Prostate gland (tissue), 2 donors: ENCODE data around the gene TAF5L. TPM values are rescaled to one million over a fixed set of nuclear protein-coding genes. Genes with fewer than 3 reads are reported as not detected.

Source experiments
- DNase-seq: peaks from one replicate; pipeline ENCODE4 v3.0.0-alpha.2; 2019; ENCODE audit warnings: low spot score
- H3K27ac ChIP-seq, 2 donors: fragments of 200-600 bp; sonication (generic); 2 replicates each; pipeline ENCODE4 v1.5.1; 2017 to 2019
- H3K27me3 ChIP-seq: fragments of 200-600 bp; sonication (generic); replicated peaks from 2 replicates; pipeline ENCODE4 v1.5.1; 2019; ENCODE audit not compliant: insufficient read depth
- H3K36me3 ChIP-seq, 2 donors: fragments of 200-600 bp; sonication (generic); 1 replicate in 1 of 2; 2 replicates in 1 of 2; pipeline versions ENCODE4 v1.5.1 to v1.8.1; 2017 to 2019
- H3K4me1 ChIP-seq: fragments of 200-600 bp; sonication (generic); replicated peaks from 2 replicates; pipeline ENCODE4 v1.5.1; 2019
- H3K4me3 ChIP-seq, 2 donors: fragments of 200-600 bp; sonication (generic); 2 replicates each; pipeline ENCODE4 v1.5.1; 2017 to 2019
- H3K9me3 ChIP-seq: fragments of 200-600 bp; sonication (generic); 2 replicates; pipeline ENCODE4 v1.5.1; 2017
- CTCF ChIP-seq, 4 experiments: fragments of 200-600 bp in 2 of 4; fragments of 450-650 bp in 2 of 4; sonication (generic) in 2 of 4; IDR thresholded peaks; 1 replicate in 3 of 4; 2 replicates in 1 of 4; pipeline ENCODE4 v1.5.1; 2016 to 2019; ENCODE audit warnings: antibody characterized with exemption in 4 of 4, mild to moderate bottlenecking in 2 of 4, moderate library complexity in 2 of 4
- POLR2A ChIP-seq: fragments of 450-650 bp; IDR thresholded peaks from one replicate; pipeline ENCODE4 v1.6.1; 2016; ENCODE audit warnings: antibody characterized with exemption, mild to moderate bottlenecking
- POLR2AphosphoS5 ChIP-seq: sonication (generic); formaldehyde crosslinking; IDR thresholded peaks from one replicate; pipeline ENCODE4 v1.6.1; 2017; ENCODE audit warnings: antibody characterized with exemption
- WGBS: methylation state at CpG from one replicate; pipeline ENCODE4 v1.1.5; 2018; 5-methylcytosine and 5-hydroxymethylcytosine counted together
- intact Hi-C: fragments of 100-400 bp; cut with DNase I; formaldehyde crosslinking; loops from one replicate; pipeline ENCODE4 v1.14.2; 2022
- total RNA-seq, 2 donors: library from RNA; depleted of rRNA; stranded (reverse); fragments of >200 nt; gene quantifications; one replicate each; pipeline ENCODE4 v1.1.0, GENCODE V29; 2016

TAF5L gene
- total RNA-seq, 2 donors from 2014 or later = 14.0 to 17.2 TPM

- peak; percentile 64 to 86 (median 76) for TF ChIP-seq CTCF (IDR thresholded peaks at IDR 0.05)
- peak; percentile 32 for TF ChIP-seq POLR2A
- peak; percentile 96 for TF ChIP-seq POLR2AphosphoS5
- intact Hi-C loops = loop anchor here (2.0 to 5.0 kb wide), 2 partner anchors 39 to 68 kb away; partner anchors contain the start of genes TAF5L and URB2
- no peaks in the 10 kb centered on the region for H3K27me3 ChIP-seq
- H3K27ac ChIP-seq = peak within 1 kb of the TSS; percentile 84 to 92
- no peaks in the 10 kb centered on the region for H3K4me1 ChIP-seq
- H3K4me3 ChIP-seq = peak within 1 kb of the TSS; percentile 86
- H3K36me3 ChIP-seq = no peaks in the 10 kb centered on the region
- under 1% methylated on average over 46 of the region's 109 CpGs for WGBS
- no peaks in the 10 kb centered on the region for H3K9me3 ChIP-seq
- DNase-seq = peak; percentile 94
These were observed 67.2 kb downstream of the TAF5L start, which contains the start of gene ABCB10 for GRCh38 chr1:229558460-229559335. Gene ABCB10, minus strand, starts transcription at chr1:229558707. Its CDS starts 55 bp downstream, at chr1:229558652.

GRCh38 chr1:229557913-229558414, 68.0 kb downstream of the TAF5L start:
- peak overlapping the region; percentile 86 for H3K4me3 ChIP-seq
- WGBS = under 1% methylated on average over 32 of the region's 59 CpGs
- H3K36me3 ChIP-seq = no peaks in the 10 kb centered on the region
- no peak for TF ChIP-seq POLR2A
- TF ChIP-seq CTCF (IDR thresholded peaks at IDR 0.05) = peak in 2 of 4 experiments; percentile 5 to 23
- no peaks in the 10 kb centered on the region for H3K9me3 ChIP-seq
- H3K4me1 ChIP-seq = no peaks in the 10 kb centered on the region
- peak overlapping the region; percentile 84 to 92 for H3K27ac ChIP-seq
- no peaks in the 10 kb centered on the region for H3K27me3 ChIP-seq
- intact Hi-C loops = loop anchor here (2.0 to 5.0 kb wide), 2 partner anchors 39 to 69 kb away; partner anchors contain the start of genes TAF5L and URB2
- DNase-seq = peak; percentile 23

- no peaks in the 10 kb centered on the region for H3K36me3 ChIP-seq
- WGBS = 30% methylated on average over 5 of the region's 5 CpGs
- intact Hi-C loops = loop anchor here (5.0 kb wide), 1 partner anchor 40 kb away; no protein-coding TSS in a partner anchor
These were observed 68.6 kb downstream of the TAF5L start for GRCh38 chr1:229557200-229557850.

More at GRCh38 chr1:229557200-229557850, 68.6 kb downstream of the TAF5L start:
- Histone ChIP-seq H3K4me1 (no peaks in the 10 kb centered on the region), H3K27ac (peak overlapping the region; percentile 84 to 92), H3K27me3 (no peaks in the 10 kb centered on the region), H3K9me3 (no peaks in the 10 kb centered on the region), H3K4me3 (peak overlapping the region; percentile 86)
- TF ChIP-seq POLR2AphosphoS5 (no peak), CTCF (IDR thresholded peaks at IDR 0.05) (no peak), POLR2A (no peak)
- DNase-seq = no peak
